ENCODE data around the gene UST. TPM values are rescaled to one million over a fixed set of nuclear protein-coding genes. Genes with fewer than 3 reads are reported as not detected.

The UST gene
- total RNA-seq, 1 donor from 2014 or later = 5.5 TPM

GRCh38 chr6:149055195-149055899, 308.5 kb downstream of the UST start:
- no peak for TF ChIP-seq CTCF (conservative IDR thresholded peaks at IDR 0.05)
- H3K27ac Mint-ChIP-seq (ENCODE audit: unreplicated experiment) = no peak overlapping the region
- H3K4me1 Mint-ChIP-seq = peaks cover 5% of the 10 kb centered on the region
- H3K9me3 Mint-ChIP-seq = no peaks in the 10 kb centered on the region
- H3K4me3 Mint-ChIP-seq = no peak overlapping the region
- no peak for DNase-seq (ENCODE audit: low read depth, low spot score)
- H3K36me3 Mint-ChIP-seq (ENCODE audit: low read depth) = no peaks in the 10 kb centered on the region
- H3K27me3 Mint-ChIP-seq (ENCODE audit: low read depth) = no peaks in the 10 kb centered on the region

GRCh38 chr6:149056777-149057463, 310.1 kb downstream of the UST start:
- no peak for DNase-seq (ENCODE audit: low read depth, low spot score)
- Mint-ChIP-seq H3K9me3 (no peaks in the 10 kb centered on the region), H3K4me1 (peaks cover 5% of the 10 kb centered on the region), H3K27me3 (ENCODE audit: low read depth) (no peaks in the 10 kb centered on the region), H3K36me3 (ENCODE audit: low read depth) (no peaks in the 10 kb centered on the region), H3K27ac (ENCODE audit: unreplicated experiment) (no peak overlapping the region), H3K4me3 (no peak overlapping the region)
- TF ChIP-seq CTCF (conservative IDR thresholded peaks at IDR 0.05) = no peak

- DNase-seq (ENCODE audit: low read depth, low spot score) = no peak
- Mint-ChIP-seq H3K4me3 (no peak overlapping the region), H3K9me3 (no peaks in the 10 kb centered on the region), H3K4me1 (peaks cover 5% of the 10 kb centered on the region), H3K36me3 (ENCODE audit: low read depth) (no peaks in the 10 kb centered on the region), H3K27me3 (ENCODE audit: low read depth) (no peaks in the 10 kb centered on the region), H3K27ac (ENCODE audit: unreplicated experiment) (no peak overlapping the region)
- no peak for TF ChIP-seq CTCF (conservative IDR thresholded peaks at IDR 0.05)
Measured at GRCh38 chr6:149057464-149057840, 310.6 kb downstream of the UST start.

GRCh38 chr6:149059557-149059956, 312.7 kb downstream of the UST start:
- Mint-ChIP-seq H3K4me1 (peaks cover 13% of the 10 kb centered on the region), H3K9me3 (no peaks in the 10 kb centered on the region), H3K27ac (ENCODE audit: unreplicated experiment) (no peak overlapping the region), H3K4me3 (no peak overlapping the region), H3K36me3 (ENCODE audit: low read depth) (no peaks in the 10 kb centered on the region), H3K27me3 (ENCODE audit: low read depth) (no peaks in the 10 kb centered on the region)
- TF ChIP-seq CTCF (conservative IDR thresholded peaks at IDR 0.05) = no peak
- no peak for DNase-seq (ENCODE audit: low read depth, low spot score)

GRCh38 chr6:149060300-149060984, 313.6 kb downstream of the UST start:
- Mint-ChIP-seq H3K27ac (ENCODE audit: unreplicated experiment) (peak overlapping the region; percentile 14), H3K4me3 (no peak overlapping the region), H3K4me1 (peaks cover 11% of the 10 kb centered on the region)

More at GRCh38 chr6:149060300-149060984, 313.6 kb downstream of the UST start:
- Mint-ChIP-seq H3K27me3 (ENCODE audit: low read depth) (no peaks in the 10 kb centered on the region), H3K9me3 (no peaks in the 10 kb centered on the region), H3K36me3 (ENCODE audit: low read depth) (no peaks in the 10 kb centered on the region)
- TF ChIP-seq CTCF (conservative IDR thresholded peaks at IDR 0.05) = no peak
- no peak for DNase-seq (ENCODE audit: low read depth, low spot score)
